CD4-positive, CD25-positive, alpha-beta regulatory T cell (primary cell): Measurements from ENCODE around the gene FAAP20. TPM values are rescaled to one million over a fixed set of nuclear protein-coding genes. Genes with fewer than 3 reads are reported as not detected.

Experiments used
- ATAC-seq, 2 donors: fragments of 150-1000 bp; cut with Tn5 transposase; one replicate each; pipeline ENCODE4 v1.10.0; 2021; ENCODE audit warnings: low read depth in 2 of 2, moderate number of reproducible peaks in 2 of 2, moderate library complexity in 1 of 2
- DNase-seq, 3 donors: peaks; one replicate each; pipeline versions ENCODE4 v3.0.0 to v3.0.0-alpha.2; 2012 to 2022; ENCODE audit warnings: mixed read lengths in 1 of 3
- H3K27ac ChIP-seq: one replicate; pipeline ENCODE4 v1.7.0; 2013; ENCODE audit warnings: mild to moderate bottlenecking, low read length; ENCODE audit not compliant: insufficient read depth, poor library complexity, severe bottlenecking
- H3K27me3 ChIP-seq: one replicate; pipeline ENCODE4 v1.7.0; 2013; ENCODE audit warnings: low read length; ENCODE audit not compliant: control insufficient read depth, insufficient read depth
- H3K36me3 ChIP-seq: one replicate; pipeline ENCODE4 v1.7.0; 2013; ENCODE audit warnings: mild to moderate bottlenecking, low read length, moderate library complexity; ENCODE audit not compliant: control insufficient read depth, insufficient read depth
- H3K4me1 ChIP-seq: 2 replicates; pipeline ENCODE4 v1.7.0; 2013; ENCODE audit warnings: mild to moderate bottlenecking, low read length; ENCODE audit not compliant: insufficient read depth, control insufficient read depth, poor library complexity, severe bottlenecking
- H3K4me3 ChIP-seq: one replicate; pipeline ENCODE4 v1.7.0; 2013; ENCODE audit warnings: low read depth, mild to moderate bottlenecking, low read length, moderate library complexity
- H3K9me3 ChIP-seq, 2 experiments: 1 replicate in 1 of 2; 2 replicates in 1 of 2; pipeline ENCODE4 v1.7.0; 2013; ENCODE audit warnings: low read length in 2 of 2, mild to moderate bottlenecking in 1 of 2, moderate library complexity in 1 of 2; ENCODE audit not compliant: control insufficient read depth in 2 of 2
- H3K27ac Mint-ChIP-seq, 3 donors: one replicate each; pipeline ENCODE4 v1.8.0; 2020 to 2022; ENCODE audit warnings: mild to moderate bottlenecking in 3 of 3, mixed read lengths in 3 of 3, moderate library complexity in 2 of 3
- H3K27me3 Mint-ChIP-seq: one replicate; pipeline ENCODE4 v1.8.0; 2022; ENCODE audit warnings: mild to moderate bottlenecking, mixed read lengths
- H3K36me3 Mint-ChIP-seq: one replicate; pipeline ENCODE4 v1.8.0; 2020; ENCODE audit warnings: mixed read lengths
- H3K4me1 Mint-ChIP-seq, 4 donors: one replicate each; pipeline ENCODE4 v1.8.0; 2020 to 2022; ENCODE audit warnings: mixed read lengths in 4 of 4, mild to moderate bottlenecking in 1 of 4
- H3K4me3 Mint-ChIP-seq, 4 donors: one replicate each; pipeline ENCODE4 v1.8.0; 2020 to 2022; ENCODE audit warnings: mild to moderate bottlenecking in 4 of 4, mixed read lengths in 4 of 4, moderate library complexity in 3 of 4
- H3K9me3 Mint-ChIP-seq, 7 donors: one replicate each; pipeline ENCODE4 v1.8.0; 2020 to 2022; ENCODE audit warnings: mixed read lengths in 7 of 7, mild to moderate bottlenecking in 3 of 7, moderate library complexity in 2 of 7
- polyA plus RNA-seq, 4 donors: library from polyadenylated mRNA; unstranded; fragments of 300-500 nt; fragmentation: Illumina TruSeq; gene quantifications; one replicate each; pipeline ENCODE4 v1.2.3, GENCODE V29; 2021
- total RNA-seq: library from RNA; stranded (reverse); gene quantifications from one replicate; pipeline ENCODE4 v1.2.3, GENCODE V29; 2022

Gene FAAP20
- total and polyA plus RNA-seq, 5 donors from 2014 or later, result 40.0 to 66.5 (median 45.4) TPM

GRCh38 chr1:2212532-2213491, 18.2 kb upstream of the FAAP20 start:
- no peaks in the 10 kb centered on the region for H3K27me3 Mint-ChIP-seq
- H3K36me3 Mint-ChIP-seq, result no peaks in the 10 kb centered on the region
- no peak overlapping the region for H3K4me3 ChIP-seq
- peaks cover 15% of the 10 kb centered on the region for H3K4me1 ChIP-seq
- DNase-seq, result peak; percentile 47 to 76 (median 53)
- H3K9me3 ChIP-seq, result no peaks in the 10 kb centered on the region
- ATAC-seq, result peak; percentile 47 to 58
- H3K27ac ChIP-seq, result no peak overlapping the region
- H3K27ac Mint-ChIP-seq, result peak overlapping the region in 1 of 3 donors; percentile 5
- peaks cover 0 to 3% (median 0%) of the 10 kb centered on the region in 4 donors for H3K4me1 Mint-ChIP-seq
- peaks cover 0 to 2% (median 0%) of the 10 kb centered on the region in 7 donors for H3K9me3 Mint-ChIP-seq
- H3K36me3 ChIP-seq, result no peaks in the 10 kb centered on the region
- no peaks in the 10 kb centered on the region for H3K27me3 ChIP-seq
- H3K4me3 Mint-ChIP-seq, result peak overlapping the region in 1 of 4 donors; percentile 21

GRCh38 chr1:2212274-2212531, 17.6 kb upstream of the FAAP20 start:
- H3K9me3 ChIP-seq, result no peaks in the 10 kb centered on the region
- peaks cover 0 to 3% (median 0%) of the 10 kb centered on the region in 4 donors for H3K4me1 Mint-ChIP-seq

GRCh38 chr1:2210786-2211185, 16.2 kb upstream of the FAAP20 start:
- Mint-ChIP-seq H3K4me1 (peaks cover 0 to 9% (median 0%) of the 10 kb centered on the region in 4 donors), H3K9me3 (peaks cover 0 to 2% (median 0%) of the 10 kb centered on the region in 7 donors), H3K27me3 (no peaks in the 10 kb centered on the region), H3K36me3 (no peaks in the 10 kb centered on the region), H3K27ac (no peak overlapping the region), H3K4me3 (no peak overlapping the region)
- DNase-seq, result no peak
- ATAC-seq, result no peak
- H3K4me3 ChIP-seq, result no peak overlapping the region
- peaks cover 20% of the 10 kb centered on the region for H3K4me1 ChIP-seq
- no peaks in the 10 kb centered on the region for H3K36me3 ChIP-seq
- H3K27me3 ChIP-seq, result no peaks in the 10 kb centered on the region
- no peaks in the 10 kb centered on the region for H3K9me3 ChIP-seq
- H3K27ac ChIP-seq, result no peak overlapping the region

More at GRCh38 chr1:2212274-2212531, 17.6 kb upstream of the FAAP20 start:
- peaks cover 15% of the 10 kb centered on the region for H3K4me1 ChIP-seq
- no peak overlapping the region for H3K27ac ChIP-seq
- H3K4me3 Mint-ChIP-seq, result peak overlapping the region in 1 of 4 donors; percentile 26
- no peak for ATAC-seq
- peaks cover 0 to 2% (median 0%) of the 10 kb centered on the region in 7 donors for H3K9me3 Mint-ChIP-seq
- no peak overlapping the region for H3K4me3 ChIP-seq
- no peak for DNase-seq
- H3K36me3 Mint-ChIP-seq, result no peaks in the 10 kb centered on the region
- no peaks in the 10 kb centered on the region for H3K27me3 ChIP-seq
- H3K27ac Mint-ChIP-seq, result no peak overlapping the region
- no peaks in the 10 kb centered on the region for H3K36me3 ChIP-seq
- H3K27me3 Mint-ChIP-seq, result no peaks in the 10 kb centered on the region

GRCh38 chr1:2210084-2210653, 15.6 kb upstream of the FAAP20 start:
- no peak overlapping the region for H3K27ac ChIP-seq
- H3K27me3 Mint-ChIP-seq, result no peaks in the 10 kb centered on the region
- no peaks in the 10 kb centered on the region for H3K9me3 ChIP-seq
- DNase-seq (no peak), ATAC-seq (no peak)
- peaks cover 0 to 2% (median 0%) of the 10 kb centered on the region in 7 donors for H3K9me3 Mint-ChIP-seq
- peaks cover 0 to 10% (median 0%) of the 10 kb centered on the region in 4 donors for H3K4me1 Mint-ChIP-seq
- H3K27me3 ChIP-seq, result no peaks in the 10 kb centered on the region
- H3K27ac Mint-ChIP-seq, result no peak overlapping the region
- H3K4me1 ChIP-seq, result peaks cover 26% of the 10 kb centered on the region
- no peaks in the 10 kb centered on the region for H3K36me3 Mint-ChIP-seq
- no peak overlapping the region for H3K4me3 ChIP-seq
- H3K4me3 Mint-ChIP-seq, result no peak overlapping the region
- no peaks in the 10 kb centered on the region for H3K36me3 ChIP-seq

GRCh38 chr1:2209400-2210083, 15.0 kb upstream of the FAAP20 start:
- ATAC-seq (no peak), DNase-seq (no peak)
- no peak overlapping the region for H3K4me3 Mint-ChIP-seq
- Histone ChIP-seq H3K27ac (no peak overlapping the region), H3K4me1 (peaks cover 27% of the 10 kb centered on the region), H3K4me3 (no peak overlapping the region), H3K9me3 (no peaks in the 10 kb centered on the region), H3K27me3 (no peaks in the 10 kb centered on the region), H3K36me3 (no peaks in the 10 kb centered on the region)
- H3K9me3 Mint-ChIP-seq, result peaks cover 0 to 2% (median 0%) of the 10 kb centered on the region in 7 donors
- no peak overlapping the region for H3K27ac Mint-ChIP-seq
- H3K27me3 Mint-ChIP-seq, result no peaks in the 10 kb centered on the region
- H3K4me1 Mint-ChIP-seq, result peaks cover 0 to 10% (median 0%) of the 10 kb centered on the region in 4 donors
- H3K36me3 Mint-ChIP-seq, result no peaks in the 10 kb centered on the region

GRCh38 chr1:2208309-2209239, 14.0 kb upstream of the FAAP20 start:
- DNase-seq (no peak), ATAC-seq (no peak)
- H3K36me3 ChIP-seq, result no peaks in the 10 kb centered on the region
- H3K9me3 ChIP-seq, result no peaks in the 10 kb centered on the region
- Mint-ChIP-seq H3K4me1 (peaks cover 0 to 10% (median 0%) of the 10 kb centered on the region in 4 donors), H3K27me3 (no peaks in the 10 kb centered on the region), H3K4me3 (peak overlapping the region in 1 of 4 donors; percentile 6), H3K9me3 (peaks cover 0 to 2% (median 0%) of the 10 kb centered on the region in 7 donors), H3K36me3 (no peaks in the 10 kb centered on the region), H3K27ac (no peak overlapping the region)
- peaks cover 31% of the 10 kb centered on the region for H3K4me1 ChIP-seq
- H3K27ac ChIP-seq, result no peak overlapping the region
- H3K27me3 ChIP-seq, result no peaks in the 10 kb centered on the region
- H3K4me3 ChIP-seq, result no peak overlapping the region
